GM18507 (cell line): ENCODE data around the gene TBCCD1.

Experiments
- DNase-seq: peaks from one replicate; pipeline ENCODE4 v3.0.0; 2011; ENCODE audit warnings: low read depth; ENCODE audit not compliant: insufficient read length; ENCODE audit errors: extremely low spot score
- FAIRE-seq: peaks from 2 replicates; lab custom pipeline; 2011; peaks lifted over from hg19 to GRCh38; lab: Jason Lieb, UNC

Gene TBCCD1, protein sequence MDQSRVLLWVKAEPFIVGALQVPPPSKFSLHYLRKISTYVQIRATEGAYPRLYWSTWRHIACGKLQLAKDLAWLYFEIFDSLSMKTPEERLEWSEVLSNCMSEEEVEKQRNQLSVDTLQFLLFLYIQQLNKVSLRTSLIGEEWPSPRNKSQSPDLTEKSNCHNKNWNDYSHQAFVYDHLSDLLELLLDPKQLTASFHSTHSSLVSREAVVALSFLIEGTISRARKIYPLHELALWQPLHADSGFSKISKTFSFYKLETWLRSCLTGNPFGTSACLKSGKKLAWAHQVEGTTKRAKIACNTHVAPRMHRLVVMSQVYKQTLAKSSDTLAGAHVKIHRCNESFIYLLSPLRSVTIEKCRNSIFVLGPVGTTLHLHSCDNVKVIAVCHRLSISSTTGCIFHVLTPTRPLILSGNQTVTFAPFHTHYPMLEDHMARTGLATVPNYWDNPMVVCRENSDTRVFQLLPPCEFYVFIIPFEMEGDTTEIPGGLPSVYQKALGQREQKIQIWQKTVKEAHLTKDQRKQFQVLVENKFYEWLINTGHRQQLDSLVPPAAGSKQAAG

DNA sequence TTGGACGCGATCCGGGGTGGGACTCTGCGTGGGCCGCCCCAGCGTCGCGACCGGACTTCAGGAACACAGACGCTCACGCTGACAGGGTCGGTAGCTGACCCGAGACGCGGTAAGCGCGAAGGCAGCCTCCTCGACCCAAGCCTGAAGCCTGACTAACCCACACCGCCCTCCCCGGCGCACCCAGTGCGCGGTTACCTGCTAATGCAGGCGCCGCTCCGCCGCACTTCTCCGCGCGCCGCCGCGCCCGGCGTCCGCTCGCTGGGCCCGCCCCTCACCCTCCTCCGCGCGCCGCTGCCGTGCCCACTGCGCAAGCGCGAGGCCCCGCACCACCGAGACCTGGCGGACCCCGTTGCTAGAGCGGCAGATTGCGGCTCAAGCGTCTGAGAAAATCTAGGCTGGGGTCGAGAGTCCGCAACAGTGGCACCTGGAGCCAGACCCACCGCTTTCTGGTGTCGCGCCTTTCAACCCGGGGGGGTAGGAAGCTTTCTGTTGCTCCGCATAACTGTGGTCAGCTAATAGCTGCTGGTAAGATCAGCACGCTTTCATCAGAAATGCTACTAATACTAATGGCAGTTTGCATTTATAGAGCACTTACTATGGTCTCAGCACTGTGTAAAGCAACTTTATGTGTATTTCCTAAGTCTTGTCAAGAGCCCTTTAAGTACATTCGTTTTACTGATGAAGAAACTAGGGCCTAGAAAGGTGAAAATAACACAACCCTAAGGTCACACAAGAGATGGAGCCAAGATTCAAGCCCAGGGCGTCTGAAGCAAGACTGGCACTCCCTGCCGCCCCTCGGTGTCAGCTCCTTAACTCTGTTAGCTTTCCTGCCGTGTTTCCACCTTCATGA lies at the start of gene TBCCD1:
TSS of gene TBCCD1 (minus strand) at position 268 of the 850 bp plus-strand sequence. CDS start 3,010 bp downstream, outside the sequence.
- peak; percentile 92 for FAIRE-seq
- DNase-seq, result peak; percentile 78

DNA sequence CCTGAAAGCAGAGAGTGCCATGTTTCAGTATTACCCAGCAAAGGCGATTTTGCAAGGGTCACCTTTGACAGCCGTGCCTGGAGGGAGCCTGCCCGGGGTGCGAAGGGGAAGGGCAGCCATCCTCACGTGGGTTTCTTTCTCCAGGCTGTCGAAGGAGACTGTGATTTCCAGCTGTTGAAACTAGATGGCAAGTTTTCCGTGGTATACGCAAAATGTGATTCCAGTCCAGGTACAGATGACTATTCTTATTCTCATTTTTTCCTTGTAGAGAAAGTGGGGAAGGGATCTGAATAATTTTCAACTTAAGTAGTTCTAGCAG lies 49.1 kb upstream of the TBCCD1 start:
- FAIRE-seq, result no peak
- DNase-seq, result no peak

DNA sequence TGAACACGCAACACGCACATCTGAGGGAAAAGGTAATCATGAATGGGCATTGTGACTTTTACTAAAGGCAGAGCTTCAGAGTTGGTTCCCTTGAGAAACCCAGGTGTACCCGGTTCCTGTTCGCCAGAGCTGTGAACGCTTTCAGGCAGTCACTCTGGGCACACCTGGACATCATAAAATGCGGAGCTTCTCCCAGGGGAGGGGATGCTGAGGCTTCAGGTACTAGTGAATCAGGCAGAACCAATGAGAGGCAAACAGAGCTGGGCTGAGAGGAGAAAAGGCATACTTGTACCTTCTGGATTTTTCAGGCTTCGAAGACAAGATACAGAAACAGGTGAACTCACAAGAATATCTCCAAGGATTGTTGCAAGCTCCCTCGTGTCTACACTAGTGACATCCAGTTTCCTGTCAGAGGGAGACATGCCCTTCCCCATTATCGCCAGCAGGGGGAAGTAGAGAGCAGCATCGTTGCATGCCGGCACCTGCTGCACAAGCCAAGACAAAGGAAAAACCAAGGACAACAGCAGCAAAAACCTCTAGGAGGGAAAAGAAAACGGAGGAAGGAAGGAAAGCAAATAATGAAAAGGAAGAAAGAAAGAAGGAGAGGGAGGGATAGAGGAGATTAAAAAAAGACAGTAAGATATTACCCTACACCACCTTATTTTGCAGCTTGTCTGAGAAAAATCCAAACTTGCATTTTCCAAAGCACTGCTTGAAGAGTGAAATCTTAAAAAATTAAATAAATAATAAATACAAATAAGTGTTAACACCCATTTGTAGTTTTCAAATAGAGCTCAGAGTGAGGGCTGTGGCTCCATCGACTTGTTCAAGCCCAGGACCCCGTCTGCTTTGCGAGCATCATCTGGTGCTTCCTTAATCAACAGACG lies 47.7 kb upstream of the TBCCD1 start:
- FAIRE-seq (peak; percentile 86), DNase-seq (peak; percentile 54)

DNA sequence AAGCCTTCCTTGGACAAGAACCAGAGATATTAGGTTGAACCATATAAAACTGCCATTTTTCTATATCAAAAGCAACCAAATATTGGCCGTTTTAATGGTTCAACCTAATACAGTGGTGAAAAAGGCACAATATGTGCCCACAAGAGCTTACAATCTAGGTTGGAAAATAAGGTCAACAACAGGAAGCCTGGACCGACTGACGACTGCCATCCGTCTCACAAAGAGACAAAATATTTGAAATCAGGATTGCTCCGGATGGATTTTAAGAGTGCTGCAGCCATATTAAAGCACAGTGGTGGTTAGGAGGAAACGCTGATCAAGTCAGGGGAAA lies 47.1 kb upstream of the TBCCD1 start:
- DNase-seq (no peak), FAIRE-seq (no peak)

DNA sequence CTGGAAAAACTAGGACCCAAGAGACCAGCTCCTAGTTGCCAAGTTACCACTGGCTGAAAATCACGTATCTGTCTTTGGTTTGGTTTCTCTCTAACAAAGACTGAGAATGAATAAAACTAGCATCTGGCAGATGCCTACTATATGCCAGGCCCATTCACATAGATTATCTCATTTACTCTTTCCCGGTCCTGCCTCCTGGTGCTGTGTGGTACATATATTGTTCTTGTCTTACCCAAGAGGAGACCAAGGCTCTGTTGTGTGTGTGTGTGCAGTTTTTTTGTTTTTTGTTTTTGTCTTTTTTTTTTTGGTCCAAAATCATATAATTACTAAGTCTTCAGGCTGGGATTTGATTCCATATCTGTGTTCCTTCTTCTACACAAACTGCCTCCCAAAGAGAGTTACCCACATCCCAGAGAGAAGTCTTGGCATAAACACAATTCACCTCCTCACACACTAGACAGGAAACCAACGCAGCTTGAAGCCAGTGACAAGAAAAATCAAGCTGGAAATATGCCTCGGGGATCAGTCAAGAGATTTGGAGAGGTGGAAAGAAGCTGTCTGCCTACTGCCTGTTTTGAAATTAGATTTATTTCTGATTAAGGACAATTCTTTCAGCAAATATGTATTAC lies 46.6 kb upstream of the TBCCD1 start:
- DNase-seq (no peak), FAIRE-seq (no peak)

DNA sequence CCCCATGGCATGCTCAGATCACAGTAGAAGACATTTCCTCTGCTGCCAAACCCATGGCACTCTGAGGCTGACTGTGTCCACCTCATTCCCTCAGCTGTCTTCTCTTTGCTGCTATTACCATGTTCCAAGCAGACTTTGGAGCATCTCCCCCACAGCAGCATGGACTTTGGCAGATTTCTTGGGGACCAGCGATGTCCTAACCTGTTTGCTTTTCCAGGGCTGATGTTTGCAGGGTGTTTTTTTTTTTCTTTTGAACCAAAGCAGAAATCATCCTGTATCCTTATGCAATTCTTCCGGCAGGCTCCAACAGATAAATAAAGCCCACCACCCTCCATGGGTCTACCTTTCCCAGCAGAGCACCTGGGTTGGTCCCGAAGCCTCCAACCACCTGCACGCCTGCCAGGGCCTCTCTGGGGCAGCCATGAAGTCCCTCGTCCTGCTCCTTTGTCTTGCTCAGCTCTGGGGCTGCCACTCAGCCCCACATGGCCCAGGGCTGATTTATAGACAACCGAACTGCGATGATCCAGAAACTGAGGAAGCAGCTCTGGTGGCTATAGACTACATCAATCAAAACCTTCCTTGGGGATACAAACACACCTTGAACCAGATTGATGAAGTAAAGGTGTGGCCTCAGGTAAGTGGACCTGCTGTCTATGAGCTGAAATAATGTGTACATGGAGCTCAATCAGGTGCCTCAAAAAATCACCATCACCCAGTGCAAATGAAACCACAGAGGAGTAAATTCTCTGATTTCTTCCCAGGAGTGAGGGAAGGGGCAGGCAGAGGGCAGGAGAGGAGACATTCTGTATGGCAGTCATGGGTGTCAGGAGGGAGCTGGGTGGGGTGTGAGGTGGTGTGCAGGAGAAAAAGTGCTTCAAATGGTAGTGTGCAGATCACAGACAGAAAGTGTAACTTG lies 45.8 kb upstream of the TBCCD1 start, which contains the start of gene AHSG:
TSS of gene AHSG (plus strand) at position 340 of the 916 bp plus-strand sequence. CDS start at position 422, 82 bp downstream.
- FAIRE-seq, result no peak
- DNase-seq, result no peak

DNA sequence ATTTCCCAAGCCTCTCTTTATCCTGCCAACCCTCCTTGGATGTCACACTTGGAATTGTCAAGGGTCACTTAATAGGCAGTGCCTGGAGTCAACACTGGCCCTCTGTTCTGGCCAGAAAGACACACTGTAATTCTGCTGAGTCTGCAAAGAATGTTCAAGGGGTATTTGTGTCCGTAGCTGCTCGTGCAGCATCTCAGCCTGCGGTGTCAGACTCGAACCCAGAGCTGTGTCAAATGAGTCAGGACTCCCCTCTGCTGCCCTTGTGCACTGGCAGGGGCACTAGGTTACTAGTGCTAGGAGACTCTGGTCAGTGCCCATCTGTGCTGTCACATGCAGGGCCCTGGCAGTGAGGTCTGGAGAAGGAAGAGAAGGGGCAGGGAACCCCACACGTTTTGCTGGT lies 44.9 kb upstream of the TBCCD1 start:
- FAIRE-seq (no peak), DNase-seq (no peak)

DNA sequence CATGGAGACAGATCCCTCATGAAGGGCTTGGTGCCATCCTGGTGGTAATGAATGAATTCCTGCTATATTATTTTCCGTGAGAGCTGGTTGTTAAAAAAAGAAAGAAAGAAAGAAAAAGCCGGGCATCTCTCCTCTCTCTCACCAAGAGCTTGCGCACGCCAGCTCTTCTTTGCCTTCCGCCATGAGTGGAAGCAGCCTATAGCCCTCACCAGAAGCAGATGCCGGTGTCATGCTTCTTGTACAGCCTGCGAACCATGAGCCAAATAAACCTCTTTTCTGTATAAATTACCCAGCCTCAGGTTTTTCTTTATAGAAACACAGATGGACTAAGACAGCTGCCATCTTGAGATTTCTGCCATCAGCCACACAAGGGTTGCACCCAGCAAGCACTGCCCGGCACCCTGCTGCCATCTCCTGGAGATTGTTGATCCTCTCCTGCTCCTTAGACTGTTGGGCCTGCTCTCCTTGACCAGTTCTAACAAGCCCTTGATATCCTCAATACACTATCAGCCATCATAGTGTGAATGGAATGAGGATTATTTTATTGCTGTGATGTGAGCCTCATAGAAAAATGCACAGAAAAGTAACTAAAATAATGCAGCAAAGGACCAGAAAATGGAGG lies 42.2 kb upstream of the TBCCD1 start:
- DNase-seq, result peak; percentile 11
- peak; percentile 26 for FAIRE-seq

DNA sequence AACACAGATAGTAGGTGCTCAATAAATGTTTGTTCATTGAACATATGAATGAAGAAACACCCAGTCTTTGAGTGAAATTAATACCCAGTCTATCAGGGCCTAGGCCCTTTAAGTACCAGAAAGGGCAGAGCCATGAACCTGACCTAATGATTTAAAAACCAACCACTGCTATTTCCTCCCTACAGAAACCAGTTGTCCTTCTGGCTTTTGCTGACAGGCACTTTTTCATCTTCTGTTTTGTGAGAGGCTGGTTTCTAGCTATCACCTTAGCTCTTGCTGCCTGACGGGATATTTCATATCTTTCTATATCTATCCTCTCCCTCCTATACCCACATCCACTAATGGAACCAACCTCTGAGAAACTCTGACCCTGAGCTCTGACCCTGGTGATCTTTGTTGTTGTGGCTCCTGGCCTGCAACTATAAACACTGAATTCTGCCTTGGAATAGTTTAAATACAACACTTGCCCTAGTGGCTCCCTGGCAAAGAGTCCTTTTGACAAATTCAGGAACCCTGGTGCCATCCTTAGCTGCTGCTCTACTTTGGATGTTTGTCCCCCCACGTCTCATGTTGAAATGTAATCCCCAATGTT lies 41.6 kb upstream of the TBCCD1 start:
- FAIRE-seq (no peak), DNase-seq (no peak)

DNA sequence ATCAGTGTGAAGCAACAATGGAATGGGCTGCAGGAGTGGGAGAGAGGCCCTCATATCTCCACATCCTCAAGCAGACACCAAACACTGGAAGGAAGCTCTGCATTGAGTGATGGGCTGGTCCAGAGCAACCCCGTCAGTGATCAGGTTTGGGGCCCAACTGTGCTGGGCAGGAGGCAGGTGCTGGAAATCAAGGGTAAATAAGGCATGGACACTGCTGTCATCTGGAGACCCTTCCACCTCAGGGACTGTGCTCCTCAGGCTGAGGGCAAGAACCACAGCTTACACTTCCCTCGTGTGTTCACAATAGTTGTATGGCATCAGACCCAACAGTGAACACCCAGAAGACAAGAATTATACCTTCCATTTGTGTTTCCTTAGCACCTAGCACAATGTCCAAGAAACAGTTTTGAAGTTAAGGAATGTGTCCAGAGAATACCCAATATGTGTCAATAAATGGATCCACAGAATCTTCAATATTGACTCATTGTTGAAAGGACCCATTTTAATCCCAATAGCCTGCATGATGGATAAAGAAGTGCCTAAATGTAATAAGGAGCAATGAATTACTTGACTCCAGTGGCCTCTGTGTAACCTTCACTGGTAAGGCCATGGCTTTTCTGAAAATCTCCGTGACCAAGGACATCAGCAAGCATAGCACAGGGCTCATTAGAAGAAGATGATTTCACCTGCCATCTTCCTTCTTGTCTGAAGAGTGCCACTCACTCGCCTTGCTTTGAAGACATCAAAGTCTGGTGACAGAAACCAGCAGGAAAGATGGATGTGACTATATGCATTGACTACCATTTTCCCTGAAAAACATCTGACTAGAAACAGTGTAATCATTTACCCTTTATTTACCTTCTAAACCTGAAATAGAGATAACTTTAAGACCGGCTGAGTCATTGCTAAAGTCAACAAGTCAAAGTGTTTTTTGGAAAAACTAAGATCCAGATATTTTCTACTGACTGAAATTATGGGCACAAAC lies 38.7 kb upstream of the TBCCD1 start:
- FAIRE-seq, result no peak
- DNase-seq, result no peak

DNA sequence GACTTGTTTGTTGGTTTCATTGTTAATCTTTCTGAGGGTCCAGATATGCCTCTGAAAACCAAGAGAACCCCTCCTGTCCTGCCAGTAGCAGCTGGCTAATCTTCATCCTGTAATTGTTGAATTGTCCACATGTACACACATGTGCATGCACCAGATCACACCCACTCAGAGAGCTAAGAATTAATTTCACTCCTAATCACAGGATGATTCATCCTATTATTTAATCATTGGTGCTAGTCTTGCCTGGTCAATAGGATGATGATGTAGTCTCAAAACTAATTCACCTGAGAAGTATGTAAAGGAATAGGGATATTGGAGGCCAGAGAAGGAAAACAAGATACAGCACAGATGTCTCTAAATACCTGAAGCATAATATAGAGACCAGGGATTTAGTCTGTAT lies 37.9 kb upstream of the TBCCD1 start:
- FAIRE-seq, result no peak
- DNase-seq, result no peak

DNA sequence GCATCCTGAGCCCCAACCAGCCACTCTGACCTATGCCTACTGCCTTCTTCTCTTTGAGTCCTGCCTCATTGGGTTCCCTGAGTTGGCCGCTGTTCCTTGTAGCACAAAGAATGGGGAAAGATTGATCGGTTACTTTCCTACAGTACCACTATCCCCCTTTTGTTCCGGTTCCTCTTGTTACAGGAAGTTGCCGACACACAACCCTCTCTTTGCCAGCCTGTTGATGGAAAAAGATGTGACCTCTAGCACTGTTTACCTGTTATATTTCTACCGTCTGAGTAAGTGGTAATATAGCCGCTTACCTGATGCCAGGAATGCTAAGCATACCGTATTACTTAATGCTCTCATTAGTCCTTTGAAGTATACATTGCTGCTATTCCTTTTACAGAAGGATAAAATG lies 36.0 kb upstream of the TBCCD1 start:
- no peak for FAIRE-seq
- no peak for DNase-seq

DNA sequence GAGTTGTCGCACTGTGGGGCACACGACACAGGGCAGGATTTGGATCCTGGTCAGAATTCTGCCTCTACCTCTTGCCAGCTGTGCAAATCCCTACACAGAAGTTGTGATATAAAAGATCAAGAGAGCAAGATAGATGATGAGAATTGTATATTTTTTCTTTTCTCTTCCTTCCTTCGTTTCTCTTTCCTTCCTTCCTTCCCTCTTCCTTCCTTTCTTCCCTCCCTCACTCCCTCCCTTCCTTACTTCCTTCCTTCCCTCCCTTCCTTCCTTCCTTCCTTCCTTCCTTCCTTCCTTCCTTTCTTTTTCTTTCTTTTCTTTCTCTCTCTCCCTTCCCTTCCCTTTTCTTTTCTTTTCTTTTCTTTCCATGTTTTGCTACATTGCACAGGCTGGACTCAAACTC lies 33.8 kb upstream of the TBCCD1 start:
- no peak for FAIRE-seq
- no peak for DNase-seq

DNA sequence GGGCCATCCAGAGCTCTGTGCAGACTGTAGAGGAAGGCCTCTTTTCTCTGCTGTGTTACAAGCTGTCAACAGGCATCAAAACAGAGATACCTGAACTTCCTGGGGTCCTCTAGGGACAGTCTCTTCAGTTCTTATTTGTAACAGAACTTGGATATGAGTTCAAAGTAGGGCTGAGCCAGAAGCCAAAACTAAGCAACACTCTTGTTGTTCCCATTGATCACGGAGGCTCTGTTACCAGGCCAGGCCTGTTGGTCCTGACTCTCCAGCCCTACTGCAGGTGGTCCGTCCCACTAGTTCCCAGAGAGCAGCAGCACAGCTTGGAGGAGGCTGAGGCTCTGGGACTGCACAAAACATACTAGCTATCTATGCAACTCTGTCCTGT lies 32.6 kb upstream of the TBCCD1 start:
- DNase-seq, result no peak
- no peak for FAIRE-seq

DNA sequence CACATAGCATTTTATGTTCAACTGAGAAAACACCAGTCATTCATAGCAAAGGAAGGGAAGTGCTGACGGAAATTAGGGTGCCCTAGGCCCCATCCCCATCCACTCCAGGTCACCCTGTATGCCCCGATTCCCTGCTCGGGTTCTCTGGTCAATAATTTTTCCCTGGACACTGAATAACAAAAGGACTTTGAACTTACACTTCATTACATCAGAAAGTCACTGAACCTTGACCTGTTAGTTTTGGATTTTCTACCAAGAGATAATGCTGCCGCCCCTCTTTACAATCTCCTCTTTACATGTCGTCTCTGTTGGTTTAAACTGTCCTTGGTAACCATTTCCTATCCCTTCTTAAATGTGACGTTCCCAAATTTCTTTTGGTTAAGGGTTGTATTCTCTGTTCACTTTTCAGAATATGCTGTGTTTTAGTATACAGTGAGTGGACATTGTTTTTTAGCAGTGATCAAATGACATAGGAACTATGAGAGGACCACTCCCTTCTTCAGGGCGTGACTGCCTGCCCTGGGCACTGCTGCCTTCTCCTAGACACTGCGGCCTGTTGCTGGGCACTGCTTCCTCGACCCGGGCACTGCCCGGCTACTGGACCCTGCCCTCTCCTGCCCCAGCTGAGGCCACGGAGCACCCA lies 32.1 kb upstream of the TBCCD1 start:
- no peak for FAIRE-seq

DNA sequence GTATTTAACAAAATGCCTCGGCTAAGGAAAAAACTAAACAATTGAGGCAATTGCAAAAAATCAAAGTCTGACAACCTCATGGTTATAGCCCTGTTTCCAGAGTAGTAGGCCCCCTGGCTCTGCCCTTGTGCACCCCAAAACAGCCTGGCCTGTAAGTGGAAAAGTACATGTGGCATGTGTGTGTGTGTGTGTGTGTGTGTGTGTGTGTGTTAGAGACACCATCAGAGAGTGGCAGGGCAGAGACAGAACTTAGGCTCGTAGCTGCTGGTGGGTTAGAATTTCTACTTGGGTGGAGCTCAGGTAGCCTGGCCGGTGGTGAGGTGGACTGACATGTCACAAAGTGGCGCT lies 31.6 kb upstream of the TBCCD1 start:
- DNase-seq (no peak), FAIRE-seq (no peak)

More for the DNA sequence above, 32.1 kb upstream of the TBCCD1 start:
- DNase-seq, result no peak
